KMS-11 (cell line): Measurements from ENCODE around the gene ASB1.

ENCODE experiments used
- H2AFZ ChIP-seq: fragments of 200-600 bp; sonication (generic); 2 replicates; pipeline ENCODE4 v1.6.1; 2016; ENCODE audit warnings: antibody characterized with exemption, mixed run types, low read depth
- H3K27ac ChIP-seq: fragments of 200-600 bp; sonication (generic); 2 replicates; pipeline ENCODE4 v1.6.1; 2016; ENCODE audit warnings: mild to moderate bottlenecking, mixed run types
- H3K27me3 ChIP-seq: fragments of 200-600 bp; sonication (generic); 2 replicates; pipeline ENCODE4 v1.6.1; 2017; ENCODE audit warnings: mild to moderate bottlenecking, low read depth, mixed run types, moderate library complexity; ENCODE audit not compliant: insufficient read depth
- H3K36me3 ChIP-seq: fragments of 200-600 bp; sonication (generic); 2 replicates; pipeline ENCODE4 v1.6.1; 2017; ENCODE audit warnings: mild to moderate bottlenecking, mixed run types; ENCODE audit not compliant: insufficient read depth
- H3K4me1 ChIP-seq: fragments of 200-600 bp; sonication (generic); 2 replicates; pipeline ENCODE4 v1.6.1; 2016; ENCODE audit warnings: mild to moderate bottlenecking, low read depth, mixed run types; ENCODE audit not compliant: poor library complexity, severe bottlenecking
- H3K4me2 ChIP-seq: fragments of 200-600 bp; sonication (generic); 2 replicates; pipeline ENCODE4 v1.7.0; 2016; ENCODE audit warnings: mild to moderate bottlenecking, mixed run types
- H3K4me3 ChIP-seq: fragments of 200-600 bp; sonication (generic); IDR thresholded peaks from 2 replicates; pipeline ENCODE4 v1.6.1; 2017; ENCODE audit warnings: low read depth, low read length, mixed read lengths; ENCODE audit not compliant: insufficient read depth
- H3K79me2 ChIP-seq: fragments of 200-600 bp; sonication (generic); 2 replicates; pipeline ENCODE4 v1.6.1; 2016; ENCODE audit warnings: low read depth, mixed run types; ENCODE audit not compliant: insufficient read depth
- H3K9ac ChIP-seq: fragments of 200-600 bp; sonication (generic); 2 replicates; pipeline ENCODE4 v1.6.1; 2016; ENCODE audit warnings: mild to moderate bottlenecking, mixed run types
- H4K20me1 ChIP-seq: fragments of 200-600 bp; sonication (generic); 2 replicates; pipeline ENCODE4 v1.6.1; 2016; ENCODE audit warnings: mild to moderate bottlenecking, mixed run types; ENCODE audit not compliant: insufficient read depth
- TF ChIP-seq, protein P1 (sequence below): fragments of 200-600 bp; sonication (generic); conservative IDR thresholded peaks from 2 replicates; pipeline ENCODE4 v1.6.1; 2017; ENCODE audit warnings: low read depth, mild to moderate bottlenecking, antibody characterized with exemption, low read length, moderate library complexity, mixed read lengths

The ASB1 gene

DNA sequence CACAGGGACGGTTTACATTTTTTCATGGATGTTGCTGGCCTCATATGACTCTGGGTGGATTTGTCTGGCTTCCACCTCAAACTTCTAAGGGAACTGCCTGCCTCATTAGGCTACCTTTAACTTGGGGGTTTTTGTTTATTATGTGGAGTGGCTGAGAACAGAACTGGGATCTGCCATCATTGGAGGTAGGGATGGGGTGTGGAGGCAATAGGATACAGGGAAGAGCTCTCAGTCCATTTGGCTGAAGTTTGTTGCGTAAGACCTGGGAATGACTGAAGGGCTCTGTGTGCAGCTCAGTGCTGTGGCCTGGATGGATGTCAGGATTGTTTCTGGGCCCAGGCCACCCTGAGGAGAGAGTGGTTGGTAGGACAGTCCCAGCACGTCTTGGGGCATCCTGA is 31.2 kb downstream of the ASB1 start:
- H3K4me3 ChIP-seq = no peak overlapping the region
- no peaks in the 10 kb centered on the region for H3K79me2 ChIP-seq
- H2AFZ ChIP-seq = no peak overlapping the region
- H4K20me1 ChIP-seq = no peaks in the 10 kb centered on the region
- H3K27me3 ChIP-seq = no peaks in the 10 kb centered on the region
- no peaks in the 10 kb centered on the region for H3K4me1 ChIP-seq
- H3K36me3 ChIP-seq = no peaks in the 10 kb centered on the region
- H3K27ac ChIP-seq = no peak overlapping the region
- no peak overlapping the region for H3K4me2 ChIP-seq
- no peak overlapping the region for H3K9ac ChIP-seq
- TF ChIP-seq, protein P1, sequence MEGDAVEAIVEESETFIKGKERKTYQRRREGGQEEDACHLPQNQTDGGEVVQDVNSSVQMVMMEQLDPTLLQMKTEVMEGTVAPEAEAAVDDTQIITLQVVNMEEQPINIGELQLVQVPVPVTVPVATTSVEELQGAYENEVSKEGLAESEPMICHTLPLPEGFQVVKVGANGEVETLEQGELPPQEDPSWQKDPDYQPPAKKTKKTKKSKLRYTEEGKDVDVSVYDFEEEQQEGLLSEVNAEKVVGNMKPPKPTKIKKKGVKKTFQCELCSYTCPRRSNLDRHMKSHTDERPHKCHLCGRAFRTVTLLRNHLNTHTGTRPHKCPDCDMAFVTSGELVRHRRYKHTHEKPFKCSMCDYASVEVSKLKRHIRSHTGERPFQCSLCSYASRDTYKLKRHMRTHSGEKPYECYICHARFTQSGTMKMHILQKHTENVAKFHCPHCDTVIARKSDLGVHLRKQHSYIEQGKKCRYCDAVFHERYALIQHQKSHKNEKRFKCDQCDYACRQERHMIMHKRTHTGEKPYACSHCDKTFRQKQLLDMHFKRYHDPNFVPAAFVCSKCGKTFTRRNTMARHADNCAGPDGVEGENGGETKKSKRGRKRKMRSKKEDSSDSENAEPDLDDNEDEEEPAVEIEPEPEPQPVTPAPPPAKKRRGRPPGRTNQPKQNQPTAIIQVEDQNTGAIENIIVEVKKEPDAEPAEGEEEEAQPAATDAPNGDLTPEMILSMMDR = no peak

DNA sequence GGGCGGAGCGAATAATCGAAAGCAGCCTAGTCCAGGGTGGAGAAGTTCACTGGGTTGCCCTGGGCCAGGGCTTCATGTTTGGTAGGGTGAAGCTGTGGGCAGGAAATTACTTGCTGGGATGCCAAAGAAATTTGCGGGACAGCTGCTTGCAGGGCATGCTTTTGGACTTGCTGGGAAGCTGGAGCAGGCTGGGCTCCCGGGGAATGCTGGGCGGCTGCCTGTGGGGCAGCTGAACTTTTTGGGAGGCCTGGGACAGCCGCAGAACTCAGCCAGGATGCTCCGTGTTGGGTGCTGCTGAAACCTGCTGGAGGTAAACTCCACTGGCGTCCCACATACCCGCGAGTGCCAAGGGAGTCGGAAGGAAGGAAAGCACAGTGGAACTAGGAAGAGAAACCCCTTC is 31.9 kb downstream of the ASB1 start:
- no peaks in the 10 kb centered on the region for H3K4me1 ChIP-seq
- H3K27me3 ChIP-seq = no peaks in the 10 kb centered on the region
- no peak overlapping the region for H3K9ac ChIP-seq
- H3K27ac ChIP-seq = no peak overlapping the region
- no peaks in the 10 kb centered on the region for H4K20me1 ChIP-seq
- no peak overlapping the region for H2AFZ ChIP-seq
- H3K36me3 ChIP-seq = no peaks in the 10 kb centered on the region
- H3K79me2 ChIP-seq = no peaks in the 10 kb centered on the region
- H3K4me3 ChIP-seq = no peak overlapping the region
- H3K4me2 ChIP-seq = no peak overlapping the region
- TF ChIP-seq, protein P1 = no peak

DNA sequence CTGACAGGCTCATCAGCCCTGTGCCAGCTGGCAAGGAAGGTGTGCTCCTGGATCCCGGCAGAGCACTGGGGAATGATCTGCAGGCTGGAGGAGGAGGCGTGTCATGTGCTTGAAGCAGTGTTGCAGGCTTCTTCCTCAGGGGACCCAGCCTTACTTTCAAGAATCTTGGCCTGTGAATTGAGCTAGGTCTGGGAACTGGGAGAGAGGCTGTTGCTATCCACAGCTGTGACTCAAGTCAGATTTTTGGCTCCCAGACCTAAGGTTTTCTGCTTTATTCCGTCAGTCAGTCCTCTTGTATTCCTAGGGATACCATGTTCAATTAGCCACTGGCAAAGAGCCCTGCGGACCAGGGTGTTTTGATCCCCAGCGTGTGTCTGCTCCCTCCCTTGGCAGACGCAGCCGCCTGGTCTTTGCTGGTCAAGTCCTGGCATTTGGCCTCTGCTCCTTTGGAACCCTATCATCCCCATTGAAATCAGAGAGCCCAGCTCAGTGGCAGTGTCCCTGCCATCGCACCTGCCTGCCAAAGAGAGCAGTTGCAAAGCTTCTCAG is 32.4 kb downstream of the ASB1 start:
- TF ChIP-seq, protein P1 = no peak
- Histone ChIP-seq H3K4me3 (no peak overlapping the region), H3K27ac (no peak overlapping the region), H3K27me3 (no peaks in the 10 kb centered on the region), H3K79me2 (no peaks in the 10 kb centered on the region), H3K9ac (no peak overlapping the region), H3K4me1 (no peaks in the 10 kb centered on the region), H3K4me2 (no peak overlapping the region), H3K36me3 (no peaks in the 10 kb centered on the region), H2AFZ (no peak overlapping the region), H4K20me1 (no peaks in the 10 kb centered on the region)

DNA sequence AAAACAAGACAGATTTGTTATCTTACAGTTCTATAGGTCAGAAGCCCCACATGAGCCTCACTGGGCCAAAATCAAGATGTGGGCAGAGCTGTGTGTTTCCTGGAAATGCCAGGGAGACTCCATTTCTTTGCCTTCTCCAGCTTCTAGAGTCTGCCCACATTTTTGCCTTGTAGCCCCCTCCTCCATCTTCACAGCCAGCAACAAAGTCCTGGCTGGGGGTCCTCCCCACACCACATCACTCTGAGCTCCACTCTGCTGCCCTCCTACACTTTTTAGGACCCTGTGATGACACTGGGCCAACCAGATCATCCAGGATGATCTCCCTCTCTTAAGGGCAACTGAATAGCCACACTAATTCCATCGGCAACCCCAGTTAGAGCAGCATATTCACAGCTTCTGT is 34.3 kb downstream of the ASB1 start:
- H3K4me2 ChIP-seq = no peak overlapping the region
- no peaks in the 10 kb centered on the region for H4K20me1 ChIP-seq
- H3K36me3 ChIP-seq = no peaks in the 10 kb centered on the region
- H2AFZ ChIP-seq = no peak overlapping the region
- H3K4me1 ChIP-seq = no peaks in the 10 kb centered on the region
- H3K27me3 ChIP-seq = no peaks in the 10 kb centered on the region
- H3K27ac ChIP-seq = no peak overlapping the region
- TF ChIP-seq, protein P1 = no peak
- no peak overlapping the region for H3K9ac ChIP-seq
- H3K4me3 ChIP-seq = no peak overlapping the region
- H3K79me2 ChIP-seq = no peaks in the 10 kb centered on the region

DNA sequence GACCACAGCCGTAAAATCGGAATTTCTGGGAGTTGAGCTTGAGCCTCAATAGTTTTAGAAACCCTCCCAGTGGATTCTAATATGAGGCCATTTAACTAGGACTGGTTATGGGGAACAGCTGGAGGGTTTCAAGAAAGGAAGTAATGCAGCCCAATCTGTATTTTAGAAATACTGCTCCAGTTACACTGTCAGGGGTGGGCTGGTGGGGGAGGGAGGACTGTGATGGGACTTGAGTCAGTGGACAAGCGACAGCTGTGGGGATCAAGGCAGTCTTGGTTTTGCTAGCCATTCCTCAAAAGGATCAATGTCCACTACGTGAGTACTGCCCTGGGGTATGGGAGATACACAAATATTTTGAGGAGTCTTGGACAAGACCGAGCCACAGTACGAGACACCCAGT is 34.8 kb downstream of the ASB1 start:
- Histone ChIP-seq H3K27ac (no peak overlapping the region), H3K9ac (no peak overlapping the region), H3K36me3 (no peaks in the 10 kb centered on the region), H3K79me2 (no peaks in the 10 kb centered on the region), H4K20me1 (no peaks in the 10 kb centered on the region), H3K4me3 (no peak overlapping the region), H2AFZ (no peak overlapping the region), H3K27me3 (no peaks in the 10 kb centered on the region), H3K4me1 (no peaks in the 10 kb centered on the region), H3K4me2 (no peak overlapping the region)
- TF ChIP-seq, protein P1 = no peak
